Rectal smooth muscle tissue (tissue), 1 donor: Measurements from ENCODE around the gene LRIT3.
"Not testable (repeated sequence)": the region's sequence is repeated elsewhere in the genome, so short reads cannot be mapped to it uniquely, and the experiment has no call there.

ENCODE experiments used
- H3K27ac ChIP-seq: one replicate; pipeline ENCODE4 v1.7.0; 2013; ENCODE audit warnings: low read depth, low read length, inconsistent platforms
- H3K27me3 ChIP-seq: one replicate; pipeline ENCODE4 v1.7.0; 2013; ENCODE audit warnings: low read length; ENCODE audit not compliant: control insufficient read depth, insufficient read depth
- H3K36me3 ChIP-seq: one replicate; pipeline ENCODE4 v1.7.0; 2013; ENCODE audit warnings: low read length; ENCODE audit not compliant: control insufficient read depth, insufficient read depth
- H3K4me1 ChIP-seq: one replicate; pipeline ENCODE4 v1.7.0; 2013; ENCODE audit warnings: low read length; ENCODE audit not compliant: control insufficient read depth, insufficient read depth
- H3K4me3 ChIP-seq: one replicate; pipeline ENCODE4 v1.7.0; 2013; ENCODE audit warnings: low read length
- H3K9ac ChIP-seq: one replicate; pipeline ENCODE4 v1.7.0; 2013; ENCODE audit warnings: low read length

LRIT3 gene

GRCh38 chr4:109818268-109818667, 29.6 kb upstream of the LRIT3 start:
- H3K27ac ChIP-seq: no peak overlapping the region
- no peak overlapping the region for H3K9ac ChIP-seq
- H3K4me3 ChIP-seq: no peak overlapping the region
- peaks cover 5% of the 10 kb centered on the region for H3K4me1 ChIP-seq
- peaks cover 11% of the 10 kb centered on the region for H3K36me3 ChIP-seq
- no peaks in the 10 kb centered on the region for H3K27me3 ChIP-seq

- Histone ChIP-seq H3K9ac (no peak overlapping the region), H3K27me3 (no peaks in the 10 kb centered on the region), H3K4me1 (peaks cover 5% of the 10 kb centered on the region), H3K36me3 (peaks cover 13% of the 10 kb centered on the region), H3K4me3 (no peak overlapping the region), H3K27ac (no peak overlapping the region)
Measured at GRCh38 chr4:109820563-109820962, 27.3 kb upstream of the LRIT3 start.

- H3K27me3 ChIP-seq: no peaks in the 10 kb centered on the region
- H3K4me3 ChIP-seq: no peak overlapping the region
- no peak overlapping the region for H3K27ac ChIP-seq
- H3K36me3 ChIP-seq: peaks cover 13% of the 10 kb centered on the region
- no peak overlapping the region for H3K9ac ChIP-seq
- H3K4me1 ChIP-seq: peaks cover 5% of the 10 kb centered on the region
Measured at GRCh38 chr4:109821185-109821584, 26.7 kb upstream of the LRIT3 start.

GRCh38 chr4:109826719-109827118, 21.2 kb upstream of the LRIT3 start:
- H3K4me1 ChIP-seq: no peaks in the 10 kb centered on the region
- H3K27ac ChIP-seq: no peak overlapping the region
- H3K36me3 ChIP-seq: peaks cover 8% of the 10 kb centered on the region
- H3K9ac ChIP-seq: no peak overlapping the region
- H3K4me3 ChIP-seq: no peak overlapping the region
- H3K27me3 ChIP-seq: no peaks in the 10 kb centered on the region

GRCh38 chr4:109827672-109828071, 20.2 kb upstream of the LRIT3 start, which contains the start of gene RRH:
Gene RRH (plus strand): TSS chr4:109827972. CDS start chr4:109828028, 56 bp downstream.
- no peaks in the 10 kb centered on the region for H3K4me1 ChIP-seq
- no peak within 1 kb of the TSS for H3K4me3 ChIP-seq
- H3K27ac ChIP-seq: no peak within 1 kb of the TSS
- H3K27me3 ChIP-seq: no peaks in the 10 kb centered on the region
- H3K9ac ChIP-seq: no peak within 1 kb of the TSS
- H3K36me3 ChIP-seq: peaks cover 6% of the 10 kb centered on the region

- Histone ChIP-seq H3K27ac (no peak overlapping the region), H3K9ac (no peak overlapping the region), H3K27me3 (no peaks in the 10 kb centered on the region), H3K36me3 (no peaks in the 10 kb centered on the region), H3K4me1 (no peaks in the 10 kb centered on the region), H3K4me3 (no peak overlapping the region)
Measured at GRCh38 chr4:109833756-109834155, 14.2 kb upstream of the LRIT3 start.

GRCh38 chr4:109836985-109837384, 10.9 kb upstream of the LRIT3 start:
- Histone ChIP-seq H3K36me3 (no peaks in the 10 kb centered on the region), H3K27me3 (no peaks in the 10 kb centered on the region), H3K4me3 (no peak overlapping the region), H3K9ac (no peak overlapping the region), H3K27ac (no peak overlapping the region), H3K4me1 (no peaks in the 10 kb centered on the region)

GRCh38 chr4:109846395-109847098, 1.4 kb upstream of the LRIT3 start:
- no peaks in the 10 kb centered on the region for H3K36me3 ChIP-seq

GRCh38 chr4:109848501-109848900, 594 bp downstream of the LRIT3 start:
- Histone ChIP-seq H3K9ac (no peak overlapping the region), H3K4me1 (no peaks in the 10 kb centered on the region), H3K27ac (no peak overlapping the region), H3K27me3 (no peaks in the 10 kb centered on the region), H3K36me3 (no peaks in the 10 kb centered on the region), H3K4me3 (no peak overlapping the region)

More at GRCh38 chr4:109846395-109847098, 1.4 kb upstream of the LRIT3 start:
- Histone ChIP-seq H3K27ac (no peak overlapping the region), H3K9ac (no peak overlapping the region), H3K4me3 (no peak overlapping the region), H3K27me3 (no peaks in the 10 kb centered on the region), H3K4me1 (no peaks in the 10 kb centered on the region)

GRCh38 chr4:109850601-109851000, 2.7 kb downstream of the LRIT3 start:
- no peak overlapping the region for H3K27ac ChIP-seq
- no peak overlapping the region for H3K9ac ChIP-seq
- no peak overlapping the region for H3K4me3 ChIP-seq
- no peaks in the 10 kb centered on the region for H3K27me3 ChIP-seq
- no peaks in the 10 kb centered on the region for H3K4me1 ChIP-seq
- no peaks in the 10 kb centered on the region for H3K36me3 ChIP-seq

GRCh38 chr4:109859426-109860300, 11.8 kb downstream of the LRIT3 start:
- H3K4me3 ChIP-seq, H3K36me3 ChIP-seq, H3K27me3 ChIP-seq: not testable (repeated sequence)

GRCh38 chr4:109861271-109861670, 13.4 kb downstream of the LRIT3 start:
- no peak overlapping the region for H3K4me3 ChIP-seq
- H3K27me3 ChIP-seq: no peaks in the 10 kb centered on the region
- H3K4me1 ChIP-seq: no peaks in the 10 kb centered on the region
- no peak overlapping the region for H3K9ac ChIP-seq
- H3K27ac ChIP-seq: no peak overlapping the region
- no peaks in the 10 kb centered on the region for H3K36me3 ChIP-seq

More at GRCh38 chr4:109859426-109860300, 11.8 kb downstream of the LRIT3 start:
- not testable (repeated sequence) for H3K4me1 ChIP-seq, H3K27ac ChIP-seq, H3K9ac ChIP-seq
